Fibroblast of mammary gland (primary cell): Measurements from ENCODE around the gene HTR2B.

Experiments used
- DNase-seq: peaks from one replicate; pipeline ENCODE4 v3.0.0-alpha.2; 2010; ENCODE audit warnings: low read depth
- H3K4me3 ChIP-seq: 2 replicates; pipeline ENCODE4 v1.5.1; 2011; ENCODE audit warnings: low read depth, mild to moderate bottlenecking, low read length, moderate library complexity; ENCODE audit not compliant: control insufficient read depth
- TF ChIP-seq, protein P1 (sequence below): conservative IDR thresholded peaks from 2 replicates; pipeline ENCODE4 v1.5.1; 2011; ENCODE audit warnings: low read depth, low read length, inconsistent platforms; ENCODE audit not compliant: control insufficient read depth, insufficient read depth

HTR2B gene

DNA sequence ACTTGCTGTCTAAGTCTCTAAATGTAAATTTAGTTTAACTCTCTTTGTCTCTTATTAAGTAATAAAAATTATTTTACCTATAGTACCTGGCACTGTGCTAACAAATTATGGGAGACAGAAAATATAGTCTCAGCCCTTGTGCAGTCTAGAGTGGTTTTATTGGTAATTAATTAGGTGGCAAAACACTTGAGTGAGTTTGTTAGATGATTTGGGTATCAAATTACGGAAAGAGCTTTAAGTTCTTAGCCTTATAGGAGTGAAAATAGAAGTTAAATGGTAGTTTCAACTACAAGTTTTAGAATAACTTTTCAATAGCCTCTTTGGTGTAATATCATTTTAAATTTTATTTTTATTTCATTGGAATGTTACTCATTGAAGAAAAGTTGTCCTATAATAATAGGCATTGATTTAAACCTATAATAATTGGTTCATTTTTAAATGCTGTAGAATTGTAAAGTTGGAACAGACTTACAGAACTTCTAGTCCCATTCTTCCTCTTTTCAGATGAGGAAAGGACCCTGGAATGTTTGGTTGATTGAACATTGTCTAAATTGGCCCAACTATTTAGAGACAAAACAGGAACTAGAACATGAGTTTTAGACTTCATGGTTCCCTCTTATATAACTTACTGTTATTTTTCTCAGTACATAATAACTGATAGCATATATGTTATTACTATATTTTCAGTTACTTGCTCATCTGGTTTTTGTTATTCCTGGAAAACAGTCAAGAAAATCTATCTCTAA is 10.2 kb upstream of the HTR2B start:
- DNase-seq = no peak
- H3K4me3 ChIP-seq = no peak overlapping the region
- TF ChIP-seq, protein P1, sequence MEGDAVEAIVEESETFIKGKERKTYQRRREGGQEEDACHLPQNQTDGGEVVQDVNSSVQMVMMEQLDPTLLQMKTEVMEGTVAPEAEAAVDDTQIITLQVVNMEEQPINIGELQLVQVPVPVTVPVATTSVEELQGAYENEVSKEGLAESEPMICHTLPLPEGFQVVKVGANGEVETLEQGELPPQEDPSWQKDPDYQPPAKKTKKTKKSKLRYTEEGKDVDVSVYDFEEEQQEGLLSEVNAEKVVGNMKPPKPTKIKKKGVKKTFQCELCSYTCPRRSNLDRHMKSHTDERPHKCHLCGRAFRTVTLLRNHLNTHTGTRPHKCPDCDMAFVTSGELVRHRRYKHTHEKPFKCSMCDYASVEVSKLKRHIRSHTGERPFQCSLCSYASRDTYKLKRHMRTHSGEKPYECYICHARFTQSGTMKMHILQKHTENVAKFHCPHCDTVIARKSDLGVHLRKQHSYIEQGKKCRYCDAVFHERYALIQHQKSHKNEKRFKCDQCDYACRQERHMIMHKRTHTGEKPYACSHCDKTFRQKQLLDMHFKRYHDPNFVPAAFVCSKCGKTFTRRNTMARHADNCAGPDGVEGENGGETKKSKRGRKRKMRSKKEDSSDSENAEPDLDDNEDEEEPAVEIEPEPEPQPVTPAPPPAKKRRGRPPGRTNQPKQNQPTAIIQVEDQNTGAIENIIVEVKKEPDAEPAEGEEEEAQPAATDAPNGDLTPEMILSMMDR = no peak

DNA sequence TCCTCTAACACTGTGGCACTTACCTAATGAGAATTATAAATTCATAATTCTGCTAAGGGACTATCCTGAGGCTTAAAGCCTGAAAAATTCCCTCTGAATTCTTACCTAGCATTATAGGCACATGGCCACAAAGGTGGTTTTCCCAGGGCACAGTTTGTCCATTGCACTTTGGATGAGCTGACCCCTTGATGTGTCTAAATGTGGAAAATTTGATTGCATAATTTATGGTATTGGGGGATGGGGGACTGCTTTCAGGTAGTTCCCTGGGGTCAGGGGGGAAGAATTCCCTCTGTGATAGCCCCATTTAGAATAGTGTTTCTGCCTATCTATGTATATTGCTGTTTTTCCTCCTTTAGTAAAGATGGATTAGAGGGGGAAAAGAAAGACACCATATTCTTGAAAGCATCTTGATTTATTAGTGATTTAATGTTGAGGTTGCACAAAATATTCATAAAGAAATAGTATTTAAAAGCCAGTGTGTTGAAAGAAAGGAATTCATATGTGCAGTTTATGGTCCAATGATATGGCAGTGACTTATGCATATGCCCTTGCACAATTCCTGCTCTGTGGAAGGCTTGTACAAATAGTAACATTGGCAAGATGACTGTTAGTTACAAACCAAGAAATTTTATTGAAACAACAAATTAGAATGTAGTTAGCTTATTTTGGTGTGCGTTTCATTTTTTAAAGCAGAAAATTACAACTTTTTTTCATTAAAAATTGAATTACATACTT is 8.7 kb upstream of the HTR2B start:
- peak; percentile 67 for DNase-seq
- TF ChIP-seq, protein P1 = no peak
- no peak overlapping the region for H3K4me3 ChIP-seq

DNA sequence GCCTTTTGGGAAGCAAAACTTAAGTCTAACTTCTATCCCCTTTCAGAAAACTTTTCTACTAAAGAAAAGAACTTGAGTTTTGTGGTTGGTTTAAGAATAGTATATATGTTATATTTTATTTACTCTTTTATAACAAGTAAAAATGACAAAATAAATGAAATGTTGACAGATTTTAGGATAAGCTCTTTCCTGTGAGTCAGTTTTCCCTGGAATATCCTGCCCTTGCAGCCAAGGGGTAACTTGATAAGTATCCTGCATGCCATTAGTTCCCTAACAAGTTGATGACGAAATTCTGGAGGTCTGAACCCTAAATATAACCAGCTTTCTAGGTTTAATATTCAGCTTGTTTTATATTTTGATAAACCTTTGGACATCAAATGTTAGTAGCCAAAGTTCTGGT is 7.3 kb upstream of the HTR2B start:
- H3K4me3 ChIP-seq = no peak overlapping the region
- peak; percentile 57 for DNase-seq
- TF ChIP-seq, protein P1 = no peak

DNA sequence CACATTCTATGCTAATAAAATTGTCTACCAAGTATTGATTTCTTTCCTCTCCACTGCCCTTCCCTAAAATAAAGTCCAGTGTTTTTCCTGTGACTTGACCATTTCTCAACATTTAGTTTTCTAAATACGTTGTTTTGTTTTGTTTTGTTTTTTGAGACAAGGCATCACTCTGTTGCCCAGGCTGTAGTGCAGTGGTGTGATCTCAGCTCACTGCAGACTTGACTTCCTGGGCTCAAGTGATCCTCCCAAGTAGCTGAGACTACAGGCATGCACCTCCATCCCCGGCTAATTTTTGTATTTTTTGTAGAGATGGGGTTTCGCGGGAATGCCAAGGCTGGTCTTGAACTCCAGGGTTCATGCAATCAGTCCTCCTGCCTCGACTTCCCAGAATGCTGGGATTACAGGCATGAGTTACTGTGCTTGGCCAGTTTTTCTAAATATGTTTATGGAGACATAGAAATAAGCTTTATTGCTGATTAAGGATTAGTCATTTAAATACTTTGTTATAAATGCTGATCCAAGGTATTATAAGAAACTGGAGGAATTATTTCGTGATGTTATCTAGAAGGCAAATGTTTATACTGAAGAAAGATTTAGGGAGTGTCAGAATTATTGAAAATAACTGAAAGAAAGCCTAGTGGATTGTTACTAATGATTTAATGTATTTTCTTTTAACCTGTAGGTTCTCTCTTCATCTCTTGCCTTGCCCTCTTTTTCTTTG is 5.7 kb upstream of the HTR2B start:
- H3K4me3 ChIP-seq = no peak overlapping the region
- DNase-seq = no peak
- TF ChIP-seq, protein P1 = no peak

DNA sequence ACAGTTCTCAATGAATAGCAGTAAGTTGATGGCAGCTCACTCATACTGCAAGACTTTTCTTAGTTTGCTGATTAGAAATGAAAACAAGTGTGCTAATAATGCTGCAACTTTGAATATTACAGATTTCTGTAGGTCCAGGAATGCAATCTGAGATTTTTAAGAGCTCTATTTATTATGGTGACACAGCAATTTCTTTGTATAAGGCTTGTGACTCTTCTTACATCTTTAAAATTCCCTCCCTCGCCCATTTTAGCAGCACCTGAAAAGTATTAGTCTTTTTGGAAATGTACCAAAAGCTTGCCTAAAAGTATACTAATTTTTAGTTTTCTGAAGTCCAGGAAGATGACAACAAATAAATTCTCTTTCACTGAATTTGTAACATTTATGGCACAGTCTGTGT is 4.4 kb upstream of the HTR2B start:
- H3K4me3 ChIP-seq = no peak overlapping the region
- DNase-seq = no peak
- TF ChIP-seq, protein P1 = no peak

DNA sequence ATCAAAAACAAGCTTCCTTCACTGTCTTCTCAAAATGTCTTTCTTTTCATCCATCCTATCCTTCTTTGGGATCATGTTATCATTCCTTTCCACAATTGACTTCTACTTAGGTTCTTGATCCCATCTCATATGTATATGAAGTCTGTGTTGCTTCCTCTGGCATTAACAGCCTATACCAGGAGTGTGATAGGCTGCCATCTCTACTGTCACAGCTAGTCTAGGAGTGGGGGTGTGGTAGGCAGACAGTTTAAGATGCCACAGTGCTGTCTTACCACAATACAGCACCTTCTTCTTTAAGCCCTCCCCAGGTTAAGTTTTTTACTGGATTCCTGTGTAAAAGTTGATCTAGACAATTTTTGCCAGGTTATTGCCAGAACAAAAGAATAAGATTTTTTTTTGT is 3.7 kb upstream of the HTR2B start:
- H3K4me3 ChIP-seq = no peak overlapping the region
- no peak for DNase-seq
- TF ChIP-seq, protein P1 = no peak
